T-helper 2 cell treated with Interferon-gamma antibody and Interleukin-4, amounts not matched to agents 5 μg/mL and 100 μg/mL, for 36 hours (primary cell): Measurements from ENCODE around the gene RHBDL1.

Experiments used
- DNase-seq: peaks from one replicate; pipeline ENCODE4 v3.0.0; 2021; ENCODE audit warnings: low spot score
- H3K27ac Mint-ChIP-seq: one replicate; pipeline ENCODE4 v1.8.0; 2021; ENCODE audit warnings: mild to moderate bottlenecking, mixed read lengths
- H3K27me3 Mint-ChIP-seq: one replicate; pipeline ENCODE4 v1.8.0; 2021; ENCODE audit warnings: low read depth, mixed read lengths
- H3K36me3 Mint-ChIP-seq: one replicate; pipeline ENCODE4 v1.8.0; 2021; ENCODE audit warnings: low read depth, mixed read lengths
- H3K4me1 Mint-ChIP-seq: one replicate; pipeline ENCODE4 v1.8.0; 2021; ENCODE audit warnings: low read depth, mixed read lengths
- H3K4me3 Mint-ChIP-seq: one replicate; pipeline ENCODE4 v1.8.0; 2022; ENCODE audit warnings: mild to moderate bottlenecking, moderate library complexity, mixed read lengths
- H3K9me3 Mint-ChIP-seq: one replicate; pipeline ENCODE4 v1.8.0; 2021; ENCODE audit warnings: mixed read lengths

Gene RHBDL1

GRCh38 chr16:633336-634050 is 42.0 kb upstream of the RHBDL1 start:
- no peaks in the 10 kb centered on the region for H3K27me3 Mint-ChIP-seq
- H3K9me3 Mint-ChIP-seq: no peaks in the 10 kb centered on the region
- H3K27ac Mint-ChIP-seq: no peak overlapping the region
- peaks cover 2% of the 10 kb centered on the region for H3K36me3 Mint-ChIP-seq
- peaks cover 8% of the 10 kb centered on the region for H3K4me1 Mint-ChIP-seq
- H3K4me3 Mint-ChIP-seq: no peak overlapping the region
- DNase-seq: no peak

GRCh38 chr16:634051-634670 is 41.3 kb upstream of the RHBDL1 start:
- H3K4me3 Mint-ChIP-seq: peak overlapping the region; percentile 59
- no peak for DNase-seq
- H3K9me3 Mint-ChIP-seq: no peaks in the 10 kb centered on the region
- H3K36me3 Mint-ChIP-seq: peaks cover 2% of the 10 kb centered on the region
- H3K4me1 Mint-ChIP-seq: peaks cover 8% of the 10 kb centered on the region
- no peaks in the 10 kb centered on the region for H3K27me3 Mint-ChIP-seq
- no peak overlapping the region for H3K27ac Mint-ChIP-seq

- no peaks in the 10 kb centered on the region for H3K9me3 Mint-ChIP-seq
- DNase-seq: no peak
- peak overlapping the region; percentile 78 for H3K4me3 Mint-ChIP-seq
- peaks cover 8% of the 10 kb centered on the region for H3K4me1 Mint-ChIP-seq
- H3K36me3 Mint-ChIP-seq: peaks cover 2% of the 10 kb centered on the region
- H3K27ac Mint-ChIP-seq: peak overlapping the region; percentile 67
- no peaks in the 10 kb centered on the region for H3K27me3 Mint-ChIP-seq
Measured at GRCh38 chr16:634996-635395, 40.5 kb upstream of the RHBDL1 start.

GRCh38 chr16:635573-636205 is 39.8 kb upstream of the RHBDL1 start:
- H3K4me3 Mint-ChIP-seq: peak overlapping the region; percentile 61
- peaks cover 2% of the 10 kb centered on the region for H3K36me3 Mint-ChIP-seq
- H3K9me3 Mint-ChIP-seq: no peaks in the 10 kb centered on the region
- H3K27me3 Mint-ChIP-seq: no peaks in the 10 kb centered on the region
- DNase-seq: no peak
- H3K27ac Mint-ChIP-seq: no peak overlapping the region
- peaks cover 8% of the 10 kb centered on the region for H3K4me1 Mint-ChIP-seq

- peaks cover 2% of the 10 kb centered on the region for H3K36me3 Mint-ChIP-seq
- H3K27ac Mint-ChIP-seq: peak within 1 kb of the TSS; percentile 94
- H3K4me1 Mint-ChIP-seq: peaks cover 8% of the 10 kb centered on the region
- no peaks in the 10 kb centered on the region for H3K9me3 Mint-ChIP-seq
- peak within 1 kb of the TSS; percentile 94 for H3K4me3 Mint-ChIP-seq
- peak; percentile 93 for DNase-seq
- H3K27me3 Mint-ChIP-seq: no peaks in the 10 kb centered on the region
Measured at GRCh38 chr16:636206-637080, 39.0 kb upstream of the RHBDL1 start, which contains the start of gene METTL26. Gene METTL26 (minus strand): TSS chr16:636305. CDS start chr16:636290, 15 bp downstream.

GRCh38 chr16:637081-638018 is 38.1 kb upstream of the RHBDL1 start:
- Mint-ChIP-seq H3K27ac (peak overlapping the region; percentile 94), H3K9me3 (no peaks in the 10 kb centered on the region)

GRCh38 chr16:638034-638543 is 37.4 kb upstream of the RHBDL1 start:
- Mint-ChIP-seq H3K4me3 (no peak overlapping the region), H3K27me3 (no peaks in the 10 kb centered on the region), H3K27ac (no peak overlapping the region)

More at GRCh38 chr16:637081-638018, 38.1 kb upstream of the RHBDL1 start:
- no peak for DNase-seq
- Mint-ChIP-seq H3K4me1 (peaks cover 8% of the 10 kb centered on the region), H3K4me3 (peak overlapping the region; percentile 94), H3K27me3 (no peaks in the 10 kb centered on the region), H3K36me3 (peaks cover 2% of the 10 kb centered on the region)

GRCh38 chr16:638836-639235 is 36.6 kb upstream of the RHBDL1 start:
- H3K9me3 Mint-ChIP-seq: no peaks in the 10 kb centered on the region
- no peaks in the 10 kb centered on the region for H3K27me3 Mint-ChIP-seq
- H3K4me3 Mint-ChIP-seq: no peak overlapping the region
- no peak overlapping the region for H3K27ac Mint-ChIP-seq
- peaks cover 2% of the 10 kb centered on the region for H3K36me3 Mint-ChIP-seq
- peaks cover 10% of the 10 kb centered on the region for H3K4me1 Mint-ChIP-seq
- no peak for DNase-seq

More at GRCh38 chr16:638034-638543, 37.4 kb upstream of the RHBDL1 start:
- Mint-ChIP-seq H3K4me1 (peaks cover 8% of the 10 kb centered on the region), H3K9me3 (no peaks in the 10 kb centered on the region), H3K36me3 (peaks cover 2% of the 10 kb centered on the region)
- DNase-seq: no peak

GRCh38 chr16:640614-641013 is 34.9 kb upstream of the RHBDL1 start:
- H3K36me3 Mint-ChIP-seq: peaks cover 2% of the 10 kb centered on the region
- peaks cover 15% of the 10 kb centered on the region for H3K4me1 Mint-ChIP-seq
- peak overlapping the region; percentile 60 for H3K27ac Mint-ChIP-seq
- peak overlapping the region; percentile 69 for H3K4me3 Mint-ChIP-seq
- no peaks in the 10 kb centered on the region for H3K27me3 Mint-ChIP-seq
- DNase-seq: no peak
- no peaks in the 10 kb centered on the region for H3K9me3 Mint-ChIP-seq

GRCh38 chr16:641326-642188 is 33.9 kb upstream of the RHBDL1 start, which contains the start of gene MCRIP2:
Gene MCRIP2 (plus strand): TSS chr16:641828. CDS start chr16:641992, 164 bp downstream.
- Mint-ChIP-seq H3K9me3 (no peaks in the 10 kb centered on the region), H3K27ac (peak within 1 kb of the TSS; percentile 60), H3K4me1 (peaks cover 12% of the 10 kb centered on the region), H3K4me3 (peak within 1 kb of the TSS; percentile 75), H3K27me3 (no peaks in the 10 kb centered on the region), H3K36me3 (peaks cover 2% of the 10 kb centered on the region)
- peak; percentile 89 for DNase-seq

GRCh38 chr16:642189-643049 is 33.1 kb upstream of the RHBDL1 start:
- peak overlapping the region; percentile 41 for H3K27ac Mint-ChIP-seq
- DNase-seq: peak; percentile 44
- H3K4me1 Mint-ChIP-seq: peaks cover 9% of the 10 kb centered on the region
- H3K36me3 Mint-ChIP-seq: no peaks in the 10 kb centered on the region
- H3K27me3 Mint-ChIP-seq: no peaks in the 10 kb centered on the region
- H3K4me3 Mint-ChIP-seq: peak overlapping the region; percentile 75
- no peaks in the 10 kb centered on the region for H3K9me3 Mint-ChIP-seq
